DLD1 (cell line): ENCODE data around the gene ACTA2.

Source experiments
- in situ Hi-C: cut with HindIII; loops from 2 replicates; pipeline ENCODE4 v1.10.0; 2017; ENCODE audit warnings: low sequenced_read_pairs

Gene ACTA2

DNA sequence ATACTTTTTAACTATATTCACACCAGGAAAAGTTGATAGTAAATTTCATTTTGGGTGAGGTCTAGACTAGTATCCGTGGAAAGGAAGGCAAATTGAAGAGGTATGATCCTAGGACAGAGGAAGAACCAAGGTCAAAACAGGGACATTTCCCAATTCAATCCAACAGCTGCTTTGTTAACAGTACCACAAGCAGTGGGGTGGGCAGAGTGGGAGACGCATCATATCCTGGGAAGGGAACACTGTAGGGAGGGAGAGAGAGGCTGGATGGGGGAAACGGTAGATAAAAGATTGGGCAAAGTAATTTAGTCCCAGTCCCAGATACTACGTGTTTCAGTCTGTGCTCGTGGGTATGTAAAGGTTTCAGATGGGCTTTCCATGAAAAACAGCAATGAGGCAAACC lies 28.9 kb upstream of the ACTA2 start:
- in situ Hi-C loops, result no loop called here

DNA sequence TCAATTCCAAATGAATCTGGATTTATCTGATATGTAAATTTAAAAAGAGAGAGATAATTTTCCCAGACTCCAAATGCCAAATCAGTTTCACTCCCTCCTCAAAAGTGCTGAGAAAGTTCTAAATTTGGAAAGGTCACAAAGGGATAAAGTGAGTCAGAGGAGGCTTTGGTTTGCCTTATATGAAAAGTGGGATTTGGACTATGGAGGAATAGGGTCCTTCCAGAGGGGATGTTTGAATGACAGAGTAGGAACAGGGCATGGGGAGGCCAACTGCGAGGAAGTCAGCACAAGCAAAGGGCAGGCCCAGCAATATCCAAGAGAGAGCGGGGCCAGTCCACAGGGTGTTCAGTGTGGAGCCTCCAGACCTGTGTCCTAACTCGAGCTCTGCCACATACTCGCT lies 28.2 kb upstream of the ACTA2 start:
- in situ Hi-C loops, result no loop called here

DNA sequence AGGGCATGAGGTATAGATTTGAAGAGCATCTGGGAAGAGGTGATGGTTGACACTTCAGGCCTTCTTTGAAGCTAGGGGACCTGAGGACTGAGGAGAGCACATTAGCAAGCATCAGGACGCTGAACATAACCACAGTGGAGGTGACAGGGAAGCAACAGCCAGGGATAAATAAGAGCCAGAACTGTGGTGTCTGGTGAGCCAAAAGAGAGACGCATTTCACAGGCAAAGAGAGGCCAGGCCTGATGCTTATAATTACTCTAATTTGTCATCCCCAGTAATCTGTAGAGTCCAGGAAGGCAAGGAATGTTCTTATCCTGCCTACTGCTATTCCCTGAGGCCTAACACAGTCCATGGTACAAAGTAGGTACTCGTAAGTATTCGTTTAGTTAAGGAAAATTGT lies 27.7 kb upstream of the ACTA2 start:
- in situ Hi-C loops, result no loop called here

DNA sequence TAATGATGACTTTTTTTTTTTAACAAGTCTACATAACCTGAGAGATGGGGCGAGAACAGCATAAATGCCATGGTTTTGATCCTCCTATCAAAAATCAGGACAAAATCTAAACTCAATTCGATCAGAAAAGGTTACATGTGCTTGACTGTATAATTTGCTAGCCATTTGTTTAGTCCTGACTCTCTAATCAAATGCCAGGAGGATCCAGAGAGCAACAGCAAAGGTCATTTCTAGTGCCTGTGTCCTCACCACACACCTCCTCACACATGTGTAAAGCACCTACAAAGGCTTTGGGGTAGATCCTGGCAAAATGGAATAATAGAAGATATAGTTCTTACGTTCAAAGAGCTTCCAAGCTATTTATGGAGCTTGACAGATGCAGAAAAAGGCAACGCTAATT lies 27.0 kb upstream of the ACTA2 start:
- in situ Hi-C loops, result no loop called here

DNA sequence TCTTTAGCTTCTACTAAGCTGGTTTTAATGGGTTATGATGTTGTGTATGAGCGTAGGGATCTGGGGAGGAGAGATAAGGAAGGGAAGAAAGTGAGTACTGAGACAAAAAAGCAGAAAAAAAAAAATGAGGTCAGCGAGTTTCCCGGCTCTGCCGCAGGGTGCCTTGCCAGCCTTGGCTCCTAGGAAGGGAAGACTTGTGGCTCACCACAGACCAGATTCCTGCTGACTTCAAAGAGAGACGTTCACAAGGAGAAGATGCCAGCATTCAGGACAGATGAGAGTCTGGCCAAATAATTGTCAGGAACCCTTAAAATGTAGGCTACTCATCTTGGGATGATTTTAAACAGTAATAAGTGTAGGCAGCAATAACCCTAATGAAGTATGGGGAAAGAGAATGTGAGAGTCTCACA lies 26.6 kb upstream of the ACTA2 start:
- in situ Hi-C loops, result no loop called here

DNA sequence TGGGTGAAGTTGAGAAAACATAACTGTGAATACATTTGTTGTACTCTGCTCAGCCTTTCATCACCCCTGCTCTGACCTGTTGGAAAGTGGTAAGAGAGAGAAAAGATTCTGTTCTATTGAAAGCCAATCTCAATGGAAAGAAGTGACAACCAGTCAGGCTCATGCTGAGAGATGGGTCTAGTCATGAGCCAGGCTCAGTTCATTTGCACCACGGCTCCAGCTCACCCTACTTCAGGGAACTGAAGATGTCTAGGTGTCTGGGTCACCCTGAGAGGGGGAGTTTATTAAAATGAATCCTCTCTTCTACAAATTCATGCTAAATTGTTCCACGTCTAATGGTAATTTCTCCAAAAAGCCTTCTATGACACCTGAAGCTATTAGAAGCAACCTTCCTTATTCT lies 25.9 kb upstream of the ACTA2 start:
- in situ Hi-C loops, result no loop called here

DNA sequence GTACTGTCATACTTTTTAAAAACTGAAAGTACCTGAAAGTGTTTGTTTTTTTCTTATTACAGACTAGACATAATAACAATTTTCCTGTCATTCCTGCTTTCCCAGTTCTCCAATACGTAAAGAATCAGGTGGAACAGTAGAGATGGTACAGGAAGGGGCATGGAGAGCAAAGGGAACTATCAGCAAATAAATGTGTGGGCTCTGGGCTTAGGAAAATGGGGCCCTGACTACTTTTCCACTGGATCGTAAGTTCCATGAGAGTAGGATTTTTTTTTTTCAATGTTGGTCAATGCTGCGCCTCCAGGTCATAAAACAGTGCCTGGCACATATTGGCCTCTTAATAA lies 22.8 kb upstream of the ACTA2 start:
- in situ Hi-C loops, result no loop called here

DNA sequence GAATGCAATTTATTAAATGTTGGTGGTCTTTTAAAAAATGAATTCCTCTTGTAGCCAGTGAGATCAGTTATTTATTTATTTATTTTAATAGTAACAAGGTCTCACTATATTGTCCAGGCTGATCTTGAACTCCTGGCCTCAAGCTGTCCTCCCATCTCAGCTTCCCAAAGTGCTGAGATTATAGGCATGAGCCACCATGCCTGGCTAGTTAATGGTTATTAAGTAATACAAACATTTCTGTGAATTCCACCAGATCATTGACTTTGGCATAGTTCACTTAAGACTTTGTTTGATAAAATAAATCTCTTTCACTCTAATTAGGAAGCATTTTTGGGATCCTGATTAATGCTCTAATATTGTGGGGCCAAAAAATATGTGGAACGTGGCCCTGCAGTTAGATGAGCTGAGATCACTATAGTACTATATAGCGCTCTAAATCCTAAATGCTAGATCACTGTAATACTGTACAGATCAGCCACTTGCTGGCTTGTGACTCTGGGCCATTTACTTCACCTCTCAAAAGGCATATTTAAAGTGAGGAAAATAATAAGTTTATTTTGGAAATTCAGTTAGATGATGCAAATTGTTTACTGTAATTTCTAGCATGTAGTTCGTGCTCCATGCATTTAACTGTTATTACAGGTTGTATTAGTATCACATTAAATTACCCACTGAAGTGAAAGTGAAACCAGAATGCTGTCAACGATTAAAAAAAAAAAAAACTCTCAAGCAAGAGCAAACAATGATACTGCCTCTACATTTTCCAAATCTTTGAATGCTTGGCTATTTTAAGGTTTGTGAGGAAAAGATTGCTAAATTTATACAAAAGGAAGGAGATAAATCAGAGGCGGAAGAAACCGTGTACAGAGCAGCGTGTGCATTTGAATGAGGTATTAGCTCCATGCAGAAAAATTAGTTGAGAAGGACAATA lies 22.1 kb upstream of the ACTA2 start:
- in situ Hi-C loops, result no loop called here

DNA sequence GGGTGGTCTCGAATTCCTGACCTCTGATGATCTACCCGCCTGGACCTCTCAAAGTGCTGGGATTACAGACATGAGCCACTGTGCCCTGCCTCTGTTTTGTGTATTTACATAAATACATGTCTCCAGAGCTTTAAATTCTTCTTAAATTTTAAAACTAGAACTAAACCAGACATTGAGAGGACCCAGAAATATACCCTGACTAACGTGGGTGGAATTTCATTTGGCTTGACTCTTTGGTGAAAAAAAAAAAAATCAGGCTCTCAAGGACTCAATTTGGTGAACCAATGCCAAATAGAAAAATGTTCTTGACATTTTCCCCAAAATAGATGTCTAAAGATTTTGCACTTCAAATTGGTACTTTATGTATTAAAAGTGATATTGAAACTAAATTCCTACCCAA lies 21.4 kb upstream of the ACTA2 start:
- in situ Hi-C loops, result no loop called here

DNA sequence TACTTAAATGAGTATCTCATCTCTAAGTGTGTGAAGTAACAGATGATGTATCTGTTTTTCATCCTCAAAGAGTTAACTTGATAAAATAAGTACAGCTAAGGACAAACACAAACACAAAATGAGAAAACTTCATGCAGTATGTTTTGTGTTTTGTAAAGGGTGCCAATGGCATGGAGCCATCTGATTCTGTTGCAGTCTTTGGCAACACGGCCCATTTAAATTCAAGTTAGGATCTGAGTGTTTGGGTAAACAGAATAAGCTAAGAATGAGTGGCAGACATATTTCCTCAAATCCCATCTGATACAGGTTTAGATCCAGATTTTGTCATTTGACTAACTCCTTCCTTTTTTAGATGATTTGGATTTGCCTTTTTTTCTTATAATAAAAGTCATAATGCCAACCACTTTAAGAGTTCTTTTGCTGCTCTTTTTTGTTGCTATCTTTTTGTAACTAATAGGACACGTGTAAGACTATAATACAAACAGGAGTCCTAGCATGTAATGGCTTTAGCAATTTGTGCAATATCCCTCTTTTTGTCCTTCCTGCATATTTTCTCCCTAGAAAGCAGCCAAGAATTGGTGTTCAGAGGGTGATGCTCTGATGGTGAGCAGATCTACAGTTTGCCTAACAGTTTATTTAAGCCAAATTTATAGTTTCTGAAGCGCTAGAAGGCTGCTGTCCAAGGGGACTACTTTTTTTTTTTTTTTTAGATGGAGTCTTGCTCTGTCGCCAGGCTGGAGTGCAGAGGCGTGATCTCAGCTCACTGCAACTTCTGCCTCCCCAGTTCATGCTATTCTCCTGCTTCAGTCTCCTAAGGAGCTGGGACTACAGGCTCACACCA lies 18.9 kb upstream of the ACTA2 start:
- in situ Hi-C loops, result no loop called here

DNA sequence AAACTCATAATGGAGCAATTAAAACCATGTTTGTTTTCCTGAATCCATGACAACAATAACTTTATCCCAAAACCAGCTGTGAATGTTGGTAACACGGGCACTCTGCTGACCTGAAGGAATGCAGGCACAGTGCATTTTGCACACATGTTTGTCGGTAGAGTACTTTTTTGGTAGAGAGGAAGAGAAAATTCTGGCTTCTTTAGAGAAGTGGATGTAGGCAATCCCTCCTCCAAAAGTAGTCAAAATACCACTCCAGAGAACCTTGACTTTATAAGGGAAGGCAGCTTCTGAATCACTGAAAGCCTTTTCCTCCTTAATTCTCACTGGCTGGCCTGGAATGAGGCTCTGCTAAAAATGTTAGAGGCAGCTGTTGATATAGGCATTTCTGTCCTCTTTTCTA lies 15.8 kb upstream of the ACTA2 start:
- in situ Hi-C loops, result no loop called here

DNA sequence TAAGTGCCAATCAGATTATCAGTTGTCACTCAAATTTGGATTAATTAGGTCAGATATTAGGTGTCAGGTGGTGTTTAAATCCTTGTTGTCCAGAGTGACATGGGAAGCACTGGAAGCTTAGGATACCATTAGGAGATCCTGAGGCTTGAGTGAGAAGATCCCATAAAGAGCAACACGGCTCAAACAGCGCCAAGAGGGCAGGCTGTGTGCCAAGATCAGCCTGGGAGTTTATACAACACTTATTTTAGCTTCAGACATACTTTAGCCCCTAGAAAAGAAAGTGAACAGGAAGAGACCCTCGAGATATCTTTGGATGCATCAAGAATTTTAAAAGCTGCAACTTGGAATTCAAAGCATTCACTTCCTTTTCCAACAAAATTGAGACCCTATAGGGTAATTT lies 14.2 kb upstream of the ACTA2 start:
- in situ Hi-C loops, result no loop called here

DNA sequence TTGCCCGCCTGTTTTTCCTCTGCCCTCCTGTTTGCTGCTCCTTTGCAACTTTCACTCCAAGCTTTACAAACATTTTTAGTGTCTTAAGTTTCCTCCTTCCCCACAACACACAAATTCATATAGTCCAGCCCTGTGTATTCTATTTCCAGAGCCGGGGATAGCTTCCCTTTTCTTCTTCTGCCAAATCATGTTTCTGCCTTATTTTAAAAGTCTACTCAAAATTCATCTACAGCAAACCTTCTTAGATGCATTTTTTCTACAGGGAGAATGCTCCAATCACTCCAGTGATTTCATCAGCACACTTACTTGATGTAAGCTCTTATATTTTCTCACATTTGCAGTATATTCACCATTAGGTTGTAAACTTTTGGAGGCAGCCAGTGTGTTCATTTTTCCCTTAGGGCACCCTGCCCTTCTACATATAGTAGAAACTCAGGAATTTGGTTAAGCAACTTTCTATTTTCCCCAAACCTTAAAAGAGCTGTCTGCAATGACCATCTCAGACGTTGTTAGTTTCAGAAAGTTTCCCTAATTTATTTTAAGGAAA lies 12.4 kb upstream of the ACTA2 start:
- in situ Hi-C loops, result no loop called here

DNA sequence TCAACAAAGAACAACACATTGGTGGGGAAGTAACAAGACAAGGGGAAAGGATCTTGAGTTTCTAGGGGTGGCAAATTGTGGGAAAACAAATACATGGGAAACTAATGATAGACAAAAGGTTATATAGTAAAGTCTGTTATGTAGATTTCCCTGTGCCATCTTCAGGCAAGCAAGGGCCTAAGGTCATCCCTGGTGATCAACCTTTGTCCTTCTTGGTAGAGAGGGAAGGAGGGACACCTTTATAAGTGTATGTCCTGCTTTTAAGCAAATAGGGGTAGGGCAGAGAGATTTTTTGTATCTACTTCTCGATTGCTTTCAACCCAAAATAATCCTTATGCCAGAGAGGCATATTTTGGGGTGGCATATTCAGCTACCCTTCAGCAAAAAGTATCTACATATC lies 11.8 kb upstream of the ACTA2 start:
- in situ Hi-C loops, result no loop called here

DNA sequence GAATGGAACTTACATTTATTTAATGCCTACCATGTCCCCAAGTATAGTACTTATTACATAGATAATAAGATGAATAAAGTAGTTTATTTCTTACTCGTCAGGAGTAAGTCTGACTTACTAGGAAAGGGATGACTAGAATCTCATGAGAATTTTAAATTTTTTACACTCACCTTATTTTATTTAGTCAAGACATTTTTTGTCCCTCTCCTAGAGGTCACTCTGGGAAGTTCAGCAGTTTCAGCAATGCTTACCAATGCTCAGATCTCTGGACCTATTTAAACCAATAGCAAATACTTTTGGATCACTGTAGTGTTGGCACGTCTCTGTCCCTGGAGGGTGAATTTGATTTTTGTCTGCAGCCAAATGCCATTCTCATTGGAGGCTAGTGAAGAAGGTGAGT lies 10.7 kb upstream of the ACTA2 start:
- in situ Hi-C loops, result no loop called here

DNA sequence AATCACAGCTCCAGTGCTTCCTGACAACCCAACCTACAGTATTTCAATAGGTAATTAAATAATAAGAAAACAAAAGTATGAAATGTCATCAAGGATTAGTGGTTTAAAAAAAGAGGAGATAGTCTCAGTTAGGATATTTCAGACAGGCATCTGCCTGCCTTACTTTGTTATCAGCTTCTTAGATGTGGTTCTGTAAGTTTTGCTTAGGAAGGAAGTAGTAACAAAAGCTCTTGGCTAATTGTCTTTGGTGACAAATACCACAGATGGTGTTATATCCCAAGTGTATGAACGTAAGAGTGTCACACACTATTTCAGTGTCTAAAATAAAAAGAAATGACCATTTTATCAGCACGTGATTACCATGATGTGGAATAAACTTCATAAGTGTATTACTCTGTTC lies 9.8 kb upstream of the ACTA2 start:
- in situ Hi-C loops, result no loop called here

DNA sequence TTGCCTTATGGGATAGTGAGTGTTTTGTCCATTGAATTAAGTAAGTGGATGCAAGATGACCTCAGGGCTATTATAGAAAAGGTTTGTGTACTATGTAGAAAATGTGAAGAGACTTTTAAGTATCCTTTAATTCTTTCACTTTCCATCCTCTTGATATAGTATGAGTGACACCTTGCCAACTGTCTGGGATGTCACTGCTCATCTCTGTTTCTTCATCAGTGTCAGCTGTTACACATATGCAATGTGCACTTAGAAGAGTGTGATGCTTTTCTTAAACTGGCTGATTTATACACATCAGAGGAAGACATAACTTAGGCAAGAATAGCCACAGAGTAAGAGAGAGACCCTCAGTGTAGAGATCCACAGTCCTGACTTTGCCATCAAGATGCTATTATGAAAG lies 8.7 kb upstream of the ACTA2 start:
- in situ Hi-C loops, result no loop called here

DNA sequence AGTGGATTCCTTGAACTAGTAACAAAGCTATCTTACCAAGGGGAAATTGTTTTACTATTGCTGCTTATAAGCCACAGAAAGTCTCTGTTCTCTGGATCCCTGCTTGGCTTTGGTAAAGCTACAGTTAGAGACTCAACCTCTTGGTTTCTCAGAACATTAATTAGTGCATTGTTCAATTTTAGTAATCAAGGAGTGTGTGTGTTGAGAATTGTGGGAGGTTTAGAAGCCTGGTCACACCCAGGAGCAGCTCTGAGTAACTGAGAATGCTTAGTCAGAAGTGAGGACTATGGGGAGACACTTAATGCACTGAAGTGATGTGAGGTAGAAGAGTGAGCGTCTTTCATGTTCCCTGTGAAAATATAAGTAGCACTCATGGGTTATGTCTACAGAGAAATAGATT lies 8.2 kb upstream of the ACTA2 start:
- in situ Hi-C loops, result no loop called here

DNA sequence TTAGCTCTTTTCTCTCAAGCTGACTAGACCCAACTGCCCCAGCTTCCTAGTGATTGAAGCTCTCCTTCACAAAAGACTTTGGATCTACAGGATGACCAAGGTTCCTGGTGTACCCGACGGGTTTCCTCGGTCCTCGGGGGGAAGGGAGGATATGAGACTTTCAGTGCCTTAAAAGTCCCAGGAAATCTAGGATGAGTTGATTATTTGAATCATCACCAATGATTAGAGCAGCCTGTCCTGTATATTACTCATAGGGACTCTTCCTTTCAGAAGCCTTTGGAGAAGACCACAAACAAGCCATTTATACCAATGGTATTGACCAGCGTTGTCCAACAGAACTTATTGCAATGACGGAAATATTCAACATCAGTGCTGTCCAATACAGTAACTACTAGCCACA lies 6.1 kb upstream of the ACTA2 start:
- in situ Hi-C loops, result no loop called here

DNA sequence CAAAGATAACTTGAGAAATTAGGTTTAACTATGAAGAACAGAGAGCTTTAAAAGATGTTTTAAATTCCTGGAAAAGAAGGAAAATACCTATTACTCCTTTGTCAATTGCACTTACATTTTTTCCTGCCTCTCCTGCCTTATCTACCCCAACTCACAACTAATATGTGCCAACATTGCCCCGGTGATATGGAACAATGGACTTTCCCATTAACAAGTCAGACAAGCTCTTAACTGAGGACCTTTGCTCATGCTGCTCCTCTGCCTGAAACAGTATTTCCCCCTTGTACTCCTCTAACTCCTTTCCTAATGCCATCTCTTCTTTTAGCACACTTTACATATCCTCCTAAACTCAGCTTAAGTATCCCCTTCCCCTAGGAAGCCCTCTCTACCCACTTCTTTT lies 4.8 kb upstream of the ACTA2 start:
- in situ Hi-C loops, result no loop called here

DNA sequence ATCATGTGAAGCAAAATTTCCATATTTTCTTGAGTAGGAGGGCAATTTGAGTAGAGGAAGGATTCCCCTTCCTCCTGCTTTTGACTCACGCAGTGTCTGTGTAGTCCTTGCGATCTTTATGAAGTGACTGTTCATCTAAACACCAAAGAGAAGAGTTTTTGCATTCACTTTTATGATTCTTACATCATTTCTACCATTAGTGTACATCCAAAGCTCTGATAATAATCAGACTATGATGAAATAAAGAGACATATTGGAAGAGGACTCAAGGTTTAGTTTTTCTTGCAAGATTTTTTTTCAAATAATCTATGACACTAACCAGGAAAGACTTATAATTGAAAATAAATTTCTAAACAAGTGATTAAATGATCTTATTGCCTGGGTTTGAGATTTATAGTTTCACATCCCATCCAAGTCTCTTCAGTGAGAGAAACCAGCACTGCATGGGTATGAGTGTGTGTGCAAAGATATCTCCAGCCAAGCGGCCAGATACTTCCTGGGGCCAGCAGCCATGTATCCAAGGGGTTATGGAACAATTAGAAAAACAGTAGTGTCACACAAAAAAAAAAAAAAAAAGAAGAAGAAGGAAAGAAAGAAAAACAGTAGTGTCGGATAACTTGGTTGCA lies 2.0 kb upstream of the ACTA2 start:
- in situ Hi-C loops, result no loop called here

DNA sequence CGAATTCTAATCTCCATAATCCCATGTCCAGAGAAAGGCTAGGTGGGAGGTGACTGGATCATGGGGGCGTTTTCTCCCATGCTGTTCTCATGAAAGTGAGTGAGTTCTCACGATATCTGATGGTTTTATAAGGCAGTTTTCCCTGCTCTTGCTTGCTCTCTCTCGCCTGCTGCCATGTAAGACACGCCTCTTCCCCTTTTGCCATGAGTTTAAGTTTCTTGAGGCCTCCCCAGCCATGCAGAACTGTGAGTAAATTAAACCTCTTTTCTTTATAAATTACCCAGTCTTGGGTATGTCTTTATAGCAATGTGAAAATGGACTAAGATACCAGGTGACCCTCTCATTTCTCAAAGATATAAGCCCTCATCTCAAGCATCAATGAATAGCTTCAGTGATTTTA lies 1.1 kb upstream of the ACTA2 start:
- in situ Hi-C loops, result no loop called here
